NCI-H2107 (cell line): ENCODE data around the gene MSH2.
"Not testable (repeated sequence)": the region's sequence is repeated elsewhere in the genome, so short reads cannot be mapped to it uniquely, and the experiment has no call there.

Source experiments
- DNase-seq: peaks from one replicate; lab custom pipeline; 2025; lab: John Stamatoyannopoulos, UW

MSH2 gene

GRCh38 chr2:47407976-47408375, 5.0 kb downstream of the MSH2 start:
- not testable (repeated sequence) for DNase-seq

- DNase-seq = no peak
Observed at GRCh38 chr2:47414682-47415458, 11.9 kb downstream of the MSH2 start.

- DNase-seq = no peak
Observed at GRCh38 chr2:47420214-47420613, 17.3 kb downstream of the MSH2 start.

GRCh38 chr2:47420683-47421082, 17.7 kb downstream of the MSH2 start:
- not testable (repeated sequence) for DNase-seq

- DNase-seq = no peak
Observed at GRCh38 chr2:47422016-47422415, 19.1 kb downstream of the MSH2 start.

GRCh38 chr2:47422560-47422959, 19.6 kb downstream of the MSH2 start:
- DNase-seq = no peak

GRCh38 chr2:47426786-47427185, 23.8 kb downstream of the MSH2 start:
- no peak for DNase-seq

GRCh38 chr2:47429795-47430194, 26.8 kb downstream of the MSH2 start:
- DNase-seq = no peak

- not testable (repeated sequence) for DNase-seq
Observed at GRCh38 chr2:47433006-47433405, 30.1 kb downstream of the MSH2 start.

- DNase-seq = not testable (repeated sequence)
Observed at GRCh38 chr2:47433445-47433844, 30.5 kb downstream of the MSH2 start.

GRCh38 chr2:47437287-47437686, 34.3 kb downstream of the MSH2 start:
- DNase-seq = no peak

- no peak for DNase-seq
Observed at GRCh38 chr2:47438106-47438505, 35.1 kb downstream of the MSH2 start.

GRCh38 chr2:47438783-47439182, 35.8 kb downstream of the MSH2 start:
- DNase-seq = no peak

GRCh38 chr2:47451790-47452189, 48.8 kb downstream of the MSH2 start:
- no peak for DNase-seq

GRCh38 chr2:47452761-47453160, 49.8 kb downstream of the MSH2 start:
- DNase-seq = no peak

GRCh38 chr2:47454818-47455217, 51.9 kb downstream of the MSH2 start:
- not testable (repeated sequence) for DNase-seq

- no peak for DNase-seq
Observed at GRCh38 chr2:47455411-47455810, 52.5 kb downstream of the MSH2 start.

GRCh38 chr2:47456851-47457250, 53.9 kb downstream of the MSH2 start:
- DNase-seq = no peak

GRCh38 chr2:47457268-47457667, 54.3 kb downstream of the MSH2 start:
- DNase-seq = no peak

- no peak for DNase-seq
Observed at GRCh38 chr2:47459021-47459420, 56.1 kb downstream of the MSH2 start.

GRCh38 chr2:47460766-47461165, 57.8 kb downstream of the MSH2 start:
- DNase-seq = no peak

- DNase-seq = no peak
Observed at GRCh38 chr2:47471429-47472116, 68.6 kb downstream of the MSH2 start.

GRCh38 chr2:47479863-47480262, 76.9 kb downstream of the MSH2 start:
- no peak for DNase-seq

GRCh38 chr2:47483191-47483590, 80.2 kb downstream of the MSH2 start:
- no peak for DNase-seq
